ENCODE data around the gene BLACAT1. TPM values are rescaled to one million over a fixed set of nuclear protein-coding genes. Genes with fewer than 3 reads are reported as not detected.
A peak's percentile ranks its signal among the peaks of the same experiment; 100 is the strongest.

Gene BLACAT1
- total RNA-seq, 3 donors from 2014 or later, result 0.66 to 1.5 TPM; not detected in 1

DNA sequence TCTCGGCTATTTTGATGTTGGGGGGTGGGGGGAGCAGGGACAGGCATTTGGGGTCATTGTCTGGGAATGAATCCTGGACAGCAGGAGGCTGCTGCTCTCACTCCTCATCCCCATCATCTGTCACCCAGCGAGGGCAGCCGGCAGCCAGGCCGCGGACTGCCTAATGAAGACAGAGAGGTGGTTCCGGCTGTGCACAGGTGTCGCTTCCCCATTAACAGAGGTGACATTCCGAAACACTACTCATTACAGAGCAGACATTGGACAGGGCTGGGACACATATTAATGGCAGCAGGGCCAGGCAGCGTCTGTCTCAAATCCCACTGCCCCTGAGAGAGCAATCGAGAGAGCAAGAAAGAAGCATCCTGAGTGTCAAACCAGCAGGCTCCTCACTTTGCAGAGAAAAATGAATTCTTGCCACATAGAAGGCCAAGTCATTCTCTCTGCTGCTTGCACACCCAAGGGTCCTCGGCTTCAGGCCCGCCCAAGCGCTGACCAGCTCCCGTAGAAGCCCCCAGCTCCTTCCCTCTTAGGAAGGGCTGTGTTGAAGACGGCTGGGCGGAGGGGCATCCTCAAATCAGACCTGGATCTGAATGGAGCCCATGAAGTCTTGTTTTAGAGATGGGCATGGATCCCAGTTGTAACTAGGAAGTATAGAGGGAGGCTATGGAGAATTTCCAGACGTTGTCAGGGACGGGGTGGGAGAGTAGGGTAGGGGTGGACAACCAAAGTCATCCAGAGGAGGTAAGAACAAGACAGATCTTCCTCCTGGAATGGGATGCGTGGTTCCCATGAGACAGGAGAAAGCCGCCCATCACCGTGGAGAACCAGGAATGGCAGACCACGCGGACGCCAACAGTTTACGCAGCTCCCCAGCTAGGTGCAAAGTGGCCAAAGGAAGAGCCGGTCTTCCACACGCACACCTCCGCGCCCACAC is 25.8 kb downstream of the BLACAT1 start:
- no peak for TF ChIP-seq CTCF (IDR thresholded peaks at IDR 0.05)
- no peak for TF ChIP-seq POLR2AphosphoS5 (IDR thresholded peaks at IDR 0.05)
- no peak overlapping the region for H3K27ac ChIP-seq
- H3K9me3 ChIP-seq, result no peaks in the 10 kb centered on the region
- no peak for DNase-seq (ENCODE audit: low spot score in 2 of 2)
- H3K27me3 ChIP-seq, result no peaks in the 10 kb centered on the region
- H3K4me3 ChIP-seq, result peak overlapping the region; percentile 36 to 79 (median 55)
- no peaks in the 10 kb centered on the region for H3K36me3 ChIP-seq
- intact Hi-C loops (cut with DNase I; ENCODE audit: low total_unique reads), result loop anchor here (5.0 kb wide), 1 partner anchor 888 kb away; no protein-coding TSS in a partner anchor
- H3K4me1 ChIP-seq, result no peaks in the 10 kb centered on the region

GRCh38 chr1:205424901-205425600 is 30.8 kb downstream of the BLACAT1 start:
- DNase-seq (ENCODE audit: low spot score in 2 of 2), result no peak
- no peaks in the 10 kb centered on the region for H3K27me3 ChIP-seq
- no peak overlapping the region for H3K4me3 ChIP-seq
- H3K4me1 ChIP-seq, result no peaks in the 10 kb centered on the region
- no peak overlapping the region for H3K27ac ChIP-seq
- H3K9me3 ChIP-seq, result no peaks in the 10 kb centered on the region
- intact Hi-C loops (cut with DNase I; ENCODE audit: low total_unique reads), result loop anchor here (5.0 kb wide), 1 partner anchor 883 kb away; no protein-coding TSS in a partner anchor
- H3K36me3 ChIP-seq, result no peaks in the 10 kb centered on the region
- no peak for TF ChIP-seq POLR2AphosphoS5 (IDR thresholded peaks at IDR 0.05)
- no peak for TF ChIP-seq CTCF (IDR thresholded peaks at IDR 0.05)
- no peak for TF ChIP-seq POLR2A (IDR thresholded peaks at IDR 0.05)

DNA sequence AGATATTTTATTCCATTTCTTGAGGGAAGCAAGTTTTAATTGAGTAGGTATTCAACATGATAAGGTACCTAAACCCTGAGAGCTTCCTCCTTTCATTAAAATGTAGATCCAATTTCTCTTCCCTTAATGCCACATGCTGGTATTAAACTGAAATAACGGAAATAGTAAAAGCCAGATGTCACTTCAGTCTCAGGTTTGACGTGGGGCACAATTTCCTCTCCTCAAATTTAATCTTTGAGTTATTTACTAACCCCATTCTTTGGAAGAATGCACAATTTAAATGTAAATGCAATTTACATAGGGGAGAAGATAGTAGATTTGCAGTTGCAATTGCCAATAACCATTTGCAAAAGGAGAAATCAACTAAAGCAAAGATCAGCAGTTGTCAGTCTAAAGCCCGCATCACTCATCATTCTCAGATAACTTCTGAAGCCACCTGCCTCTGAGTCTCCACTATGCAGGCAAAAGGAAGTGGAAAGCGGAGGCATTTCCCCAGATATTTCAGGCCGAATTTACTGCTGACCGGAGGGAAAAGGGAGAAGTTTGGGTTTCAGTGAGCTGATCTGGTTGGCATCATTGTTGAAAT is 31.9 kb downstream of the BLACAT1 start:
- Histone ChIP-seq H3K27me3 (no peaks in the 10 kb centered on the region), H3K9me3 (no peaks in the 10 kb centered on the region), H3K4me1 (no peaks in the 10 kb centered on the region), H3K4me3 (no peak overlapping the region), H3K36me3 (no peaks in the 10 kb centered on the region), H3K27ac (no peak overlapping the region)
- intact Hi-C loops (cut with DNase I; ENCODE audit: low total_unique reads), result no loop called here
- DNase-seq (ENCODE audit: low spot score in 2 of 2), result no peak
- no peak for TF ChIP-seq POLR2AphosphoS5 (IDR thresholded peaks at IDR 0.05)
- no peak for TF ChIP-seq POLR2A (IDR thresholded peaks at IDR 0.05)
- no peak for TF ChIP-seq CTCF (IDR thresholded peaks at IDR 0.05)

- no peak for DNase-seq (ENCODE audit: low spot score in 2 of 2)
- intact Hi-C loops (cut with DNase I; ENCODE audit: low total_unique reads), result no loop called here
- Histone ChIP-seq H3K36me3 (no peaks in the 10 kb centered on the region), H3K4me1 (no peaks in the 10 kb centered on the region), H3K4me3 (no peak overlapping the region), H3K9me3 (no peaks in the 10 kb centered on the region), H3K27me3 (no peaks in the 10 kb centered on the region), H3K27ac (no peak overlapping the region)
- TF ChIP-seq CTCF (IDR thresholded peaks at IDR 0.05), result no peak
- TF ChIP-seq POLR2AphosphoS5 (IDR thresholded peaks at IDR 0.05), result no peak
- no peak for TF ChIP-seq POLR2A (IDR thresholded peaks at IDR 0.05)
These were observed 32.7 kb downstream of the BLACAT1 start for GRCh38 chr1:205422993-205423642.
